ENCODE measurements around the gene MYH14.

The MYH14 gene

GRCh38 chr19:50277966-50278580 is 74.7 kb downstream of the MYH14 start:
- DNase-seq (ENCODE audit: low read depth) = no peak
- H3K4me3 ChIP-seq (ENCODE audit: low read length) = no peak overlapping the region
- no peak for TF ChIP-seq CTCF (conservative IDR thresholded peaks at IDR 0.05; ENCODE audit: low read length)

GRCh38 chr19:50280074-50280473 is 76.7 kb downstream of the MYH14 start:
- no peak for DNase-seq (ENCODE audit: low read depth)
- H3K4me3 ChIP-seq (ENCODE audit: low read length) = no peak overlapping the region
- no peak for TF ChIP-seq CTCF (conservative IDR thresholded peaks at IDR 0.05; ENCODE audit: low read length)

- DNase-seq (ENCODE audit: low read depth) = no peak
- TF ChIP-seq CTCF (conservative IDR thresholded peaks at IDR 0.05; ENCODE audit: low read length) = no peak
- no peak overlapping the region for H3K4me3 ChIP-seq (ENCODE audit: low read length)
Measured at GRCh38 chr19:50280983-50281382, 77.6 kb downstream of the MYH14 start.

- TF ChIP-seq CTCF (conservative IDR thresholded peaks at IDR 0.05; ENCODE audit: low read length) = no peak
- no peak for DNase-seq (ENCODE audit: low read depth)
- no peak overlapping the region for H3K4me3 ChIP-seq (ENCODE audit: low read length)
Measured at GRCh38 chr19:50281491-50281890, 78.1 kb downstream of the MYH14 start.

- no peak overlapping the region for H3K4me3 ChIP-seq (ENCODE audit: low read length)
- no peak for TF ChIP-seq CTCF (conservative IDR thresholded peaks at IDR 0.05; ENCODE audit: low read length)
- DNase-seq (ENCODE audit: low read depth) = no peak
Measured at GRCh38 chr19:50285833-50286232, 82.4 kb downstream of the MYH14 start.

GRCh38 chr19:50286443-50286842 is 83.0 kb downstream of the MYH14 start:
- no peak for DNase-seq (ENCODE audit: low read depth)
- no peak overlapping the region for H3K4me3 ChIP-seq (ENCODE audit: low read length)
- no peak for TF ChIP-seq CTCF (conservative IDR thresholded peaks at IDR 0.05; ENCODE audit: low read length)

- DNase-seq (ENCODE audit: low read depth) = no peak
- no peak for TF ChIP-seq CTCF (conservative IDR thresholded peaks at IDR 0.05; ENCODE audit: low read length)
- H3K4me3 ChIP-seq (ENCODE audit: low read length) = no peak overlapping the region
Measured at GRCh38 chr19:50287331-50287730, 83.9 kb downstream of the MYH14 start.

Data from AG10803 (cell line).